Duodenal mucosa (tissue), 2 donors: ENCODE data around the gene HOOK2.
"Not testable (repeated sequence)": the region's sequence is repeated elsewhere in the genome, so short reads cannot be mapped to it uniquely, and the experiment has no call there.

Source experiments
- H3K27ac ChIP-seq: one replicate; pipeline ENCODE4 v1.7.0; 2013; ENCODE audit warnings: low read depth, low read length
- H3K27me3 ChIP-seq, 2 donors: one replicate each; pipeline ENCODE4 v1.7.0; 2013; ENCODE audit warnings: low read length in 2 of 2, control low read depth in 1 of 2; ENCODE audit not compliant: insufficient read depth in 2 of 2, control insufficient read depth in 1 of 2
- H3K36me3 ChIP-seq, 2 donors: one replicate each; pipeline ENCODE4 v1.7.0; 2013; ENCODE audit warnings: low read length in 2 of 2, control low read depth in 1 of 2; ENCODE audit not compliant: insufficient read depth in 2 of 2, control insufficient read depth in 1 of 2
- H3K4me1 ChIP-seq, 2 donors: one replicate each; pipeline ENCODE4 v1.7.0; 2013; ENCODE audit warnings: low read length in 2 of 2, control low read depth in 1 of 2; ENCODE audit not compliant: insufficient read depth in 2 of 2, control insufficient read depth in 1 of 2
- H3K4me3 ChIP-seq, 2 donors: one replicate each; pipeline ENCODE4 v1.7.0; 2013; ENCODE audit warnings: low read length in 2 of 2, low read depth in 1 of 2
- H3K9ac ChIP-seq, 2 donors: one replicate each; pipeline ENCODE4 v1.7.0; 2013; ENCODE audit warnings: low read length in 2 of 2, low read depth in 1 of 2
- H3K9me3 ChIP-seq, 2 donors: one replicate each; pipeline ENCODE4 v1.7.0; 2013; ENCODE audit warnings: low read length in 2 of 2, control low read depth in 1 of 2; ENCODE audit not compliant: control insufficient read depth in 1 of 2

HOOK2 gene

DNA sequence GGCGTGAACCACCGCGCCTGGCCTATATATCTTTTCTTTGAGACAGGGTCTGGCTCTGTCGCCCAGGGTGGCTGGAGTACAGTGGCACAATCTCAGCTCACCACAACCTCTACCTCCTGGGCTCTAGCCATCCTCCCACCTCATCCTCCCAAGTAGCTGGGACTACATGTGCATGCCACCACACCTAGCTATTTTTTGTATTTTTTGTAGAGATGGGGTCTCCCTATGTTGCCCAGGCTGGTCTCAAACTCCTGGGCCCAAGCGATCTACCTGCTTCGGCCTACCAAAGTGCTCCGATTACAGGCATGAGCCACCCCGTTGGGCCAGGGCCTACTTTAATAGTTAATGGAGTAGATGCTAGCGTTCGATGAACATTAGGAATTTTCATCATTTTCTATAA is 55.1 kb downstream of the HOOK2 start:
- Histone ChIP-seq H3K9ac (peak overlapping the region in 1 of 2 donors; percentile 94), H3K36me3 (peaks cover 11 to 28% of the 10 kb centered on the region in 2 donors), H3K4me1 (peaks cover 14 to 31% of the 10 kb centered on the region in 2 donors), H3K4me3 (peak overlapping the region in 1 of 2 donors; percentile 77), H3K27me3 (no peaks in the 10 kb centered on the region), H3K27ac (no peak overlapping the region), H3K9me3 (no peaks in the 10 kb centered on the region)

GRCh38 chr19:12715929-12716328 is 59.4 kb downstream of the HOOK2 start:
- peaks cover 31 to 60% of the 10 kb centered on the region in 2 donors for H3K36me3 ChIP-seq
- no peaks in the 10 kb centered on the region for H3K27me3 ChIP-seq
- no peak overlapping the region for H3K27ac ChIP-seq
- no peak overlapping the region for H3K9ac ChIP-seq
- peaks cover 6 to 8% of the 10 kb centered on the region in 2 donors for H3K4me1 ChIP-seq
- H3K4me3 ChIP-seq, result no peak overlapping the region
- no peaks in the 10 kb centered on the region for H3K9me3 ChIP-seq

GRCh38 chr19:12715102-12715501 is 60.2 kb downstream of the HOOK2 start:
- Histone ChIP-seq H3K9me3 (no peaks in the 10 kb centered on the region), H3K4me3 (no peak overlapping the region), H3K27me3 (no peaks in the 10 kb centered on the region), H3K4me1 (no peaks in the 10 kb centered on the region), H3K36me3 (peaks cover 37 to 68% of the 10 kb centered on the region in 2 donors), H3K9ac (no peak overlapping the region), H3K27ac (no peak overlapping the region)

- not testable (repeated sequence) for H3K27me3 ChIP-seq, H3K4me3 ChIP-seq, H3K4me1 ChIP-seq, H3K27ac ChIP-seq, H3K9me3 ChIP-seq, H3K9ac ChIP-seq
- peaks cover 32 to 69% of the 10 kb centered on the region in 2 donors for H3K36me3 ChIP-seq
Measured at GRCh38 chr19:12713304-12713703, 62.0 kb downstream of the HOOK2 start.
